ENCODE results near the gene CDT1. TPM values are rescaled to one million over a fixed set of nuclear protein-coding genes. Genes with fewer than 3 reads are reported as not detected.

CDT1 gene
- total RNA-seq, 3 donors from 2014 or later: 1.3 to 3.3 (median 3.2) TPM

DNA sequence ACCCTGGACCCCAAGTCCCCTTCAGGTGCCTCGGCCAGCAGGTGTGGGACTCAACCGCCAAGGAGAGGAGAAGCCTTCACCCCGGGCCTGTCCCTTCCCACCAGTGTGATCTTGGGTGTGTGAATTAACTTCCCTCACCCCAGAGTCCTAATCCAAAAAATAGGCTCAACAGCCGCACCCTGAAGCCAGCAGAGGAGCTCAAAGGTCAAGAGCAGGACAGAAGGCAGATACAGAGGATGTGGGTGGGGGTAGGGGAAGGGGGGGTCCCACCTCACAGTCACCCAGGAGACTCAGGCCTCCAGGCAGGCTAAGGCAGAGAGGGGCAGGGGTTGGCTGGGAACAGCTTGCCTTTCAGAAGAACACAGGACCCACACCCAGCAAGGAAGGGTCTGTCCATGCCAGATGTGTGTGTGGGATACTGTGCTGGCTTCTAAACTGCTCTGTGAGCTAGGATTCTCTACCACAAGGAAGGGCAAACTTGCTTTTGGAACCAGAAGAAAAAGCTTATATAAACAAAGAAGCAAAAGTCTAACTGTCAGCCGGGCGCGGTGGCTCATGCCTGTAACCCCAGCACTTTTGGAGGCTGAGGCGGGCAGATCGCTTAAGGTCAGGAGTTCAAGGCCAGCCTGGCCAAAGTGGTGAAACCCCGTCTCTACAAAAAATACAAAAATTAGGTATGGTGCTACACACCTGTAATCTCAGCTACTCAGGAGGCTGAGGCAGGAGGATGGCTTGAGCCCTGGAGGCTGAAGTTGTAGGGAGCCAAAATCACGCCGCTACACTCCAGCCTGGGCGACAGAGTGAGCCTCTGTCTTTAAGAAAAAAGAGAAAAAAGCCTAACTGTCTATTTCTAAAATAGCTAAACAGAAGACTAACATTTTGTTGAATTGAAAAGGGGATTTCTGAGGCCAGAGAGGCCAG, 23.2 kb upstream of the CDT1 start:
- Histone ChIP-seq H3K4me3 (peak overlapping the region in 1 of 3 donors; percentile 39), H3K9me3 (no peaks in the 10 kb centered on the region), H3K27ac (peak overlapping the region; percentile 94 to 99), H3K27me3 (no peaks in the 10 kb centered on the region), H3K36me3 (no peaks in the 10 kb centered on the region), H3K4me1 (peaks cover 6% of the 10 kb centered on the region in 2 donors)
- intact Hi-C loops (cut with DNase I; ENCODE audit: low total_unique reads): loop anchor here (5.0 kb wide), 1 partner anchor 38 kb away; no protein-coding TSS in a partner anchor
- TF ChIP-seq POLR2A (IDR thresholded peaks at IDR 0.05) (no peak), POLR2AphosphoS5 (IDR thresholded peaks at IDR 0.05) (no peak)
- TF ChIP-seq, protein P1, sequence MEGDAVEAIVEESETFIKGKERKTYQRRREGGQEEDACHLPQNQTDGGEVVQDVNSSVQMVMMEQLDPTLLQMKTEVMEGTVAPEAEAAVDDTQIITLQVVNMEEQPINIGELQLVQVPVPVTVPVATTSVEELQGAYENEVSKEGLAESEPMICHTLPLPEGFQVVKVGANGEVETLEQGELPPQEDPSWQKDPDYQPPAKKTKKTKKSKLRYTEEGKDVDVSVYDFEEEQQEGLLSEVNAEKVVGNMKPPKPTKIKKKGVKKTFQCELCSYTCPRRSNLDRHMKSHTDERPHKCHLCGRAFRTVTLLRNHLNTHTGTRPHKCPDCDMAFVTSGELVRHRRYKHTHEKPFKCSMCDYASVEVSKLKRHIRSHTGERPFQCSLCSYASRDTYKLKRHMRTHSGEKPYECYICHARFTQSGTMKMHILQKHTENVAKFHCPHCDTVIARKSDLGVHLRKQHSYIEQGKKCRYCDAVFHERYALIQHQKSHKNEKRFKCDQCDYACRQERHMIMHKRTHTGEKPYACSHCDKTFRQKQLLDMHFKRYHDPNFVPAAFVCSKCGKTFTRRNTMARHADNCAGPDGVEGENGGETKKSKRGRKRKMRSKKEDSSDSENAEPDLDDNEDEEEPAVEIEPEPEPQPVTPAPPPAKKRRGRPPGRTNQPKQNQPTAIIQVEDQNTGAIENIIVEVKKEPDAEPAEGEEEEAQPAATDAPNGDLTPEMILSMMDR (IDR thresholded peaks at IDR 0.05): no peak
- DNase-seq (ENCODE audit: low spot score in 2 of 2): no peak

DNA sequence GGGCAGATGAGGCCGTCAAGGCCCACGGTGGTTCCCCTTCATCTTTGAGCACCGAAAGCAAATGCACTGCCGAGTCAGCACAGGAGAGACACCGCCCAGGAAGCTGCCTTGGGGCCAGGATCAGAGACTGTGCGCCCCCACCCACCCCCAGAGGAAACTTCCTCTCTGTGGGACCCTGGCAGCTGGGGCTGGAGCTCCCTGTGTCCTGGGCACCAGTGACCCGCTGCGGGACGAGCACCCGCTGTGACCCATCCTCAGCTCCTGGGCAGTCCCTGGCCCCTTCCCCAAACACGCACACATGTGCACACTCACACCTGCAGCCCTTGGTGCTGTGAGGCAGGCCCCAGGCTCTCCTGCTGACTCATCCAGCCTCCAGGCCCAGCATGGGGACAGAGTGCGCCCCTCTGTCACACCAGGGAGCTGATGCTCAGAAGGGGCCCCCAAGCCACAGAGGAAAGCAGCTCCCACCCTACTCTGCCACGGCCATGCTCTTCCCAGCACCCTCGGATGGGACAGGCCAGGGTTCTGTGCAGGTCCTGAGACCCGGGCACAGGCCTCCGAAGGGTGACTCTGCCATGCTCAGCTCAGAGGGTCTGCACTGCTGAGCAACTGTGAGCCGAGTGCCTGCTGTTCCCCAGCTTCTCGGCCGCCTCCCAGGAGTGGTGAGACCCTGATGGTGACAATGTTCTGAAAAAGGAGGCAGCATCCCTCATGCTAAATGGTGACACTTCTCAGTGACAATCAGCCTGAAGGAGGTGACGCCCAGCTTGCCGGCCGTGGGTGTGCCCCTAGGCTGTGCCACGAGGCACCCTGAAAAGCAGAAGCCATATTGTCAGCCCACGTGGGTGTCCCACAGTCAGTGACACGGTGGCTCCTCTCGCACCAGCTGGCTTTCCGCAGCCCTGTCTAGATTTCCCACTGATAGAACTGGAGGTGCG, 22.2 kb upstream of the CDT1 start:
- Histone ChIP-seq H3K4me3 (peak overlapping the region in 1 of 3 donors; percentile 5), H3K36me3 (no peaks in the 10 kb centered on the region), H3K27ac (peak overlapping the region; percentile 94 to 99), H3K4me1 (peaks cover 6% of the 10 kb centered on the region in 2 donors), H3K27me3 (no peaks in the 10 kb centered on the region), H3K9me3 (no peaks in the 10 kb centered on the region)
- intact Hi-C loops (cut with DNase I; ENCODE audit: low total_unique reads): loop anchor here (5.0 kb wide), 1 partner anchor 39 kb away; no protein-coding TSS in a partner anchor
- no peak for DNase-seq (ENCODE audit: low spot score in 2 of 2)
- TF ChIP-seq POLR2A (IDR thresholded peaks at IDR 0.05) (no peak), POLR2AphosphoS5 (IDR thresholded peaks at IDR 0.05) (no peak)
- TF ChIP-seq, protein P1 (IDR thresholded peaks at IDR 0.05): no peak

DNA sequence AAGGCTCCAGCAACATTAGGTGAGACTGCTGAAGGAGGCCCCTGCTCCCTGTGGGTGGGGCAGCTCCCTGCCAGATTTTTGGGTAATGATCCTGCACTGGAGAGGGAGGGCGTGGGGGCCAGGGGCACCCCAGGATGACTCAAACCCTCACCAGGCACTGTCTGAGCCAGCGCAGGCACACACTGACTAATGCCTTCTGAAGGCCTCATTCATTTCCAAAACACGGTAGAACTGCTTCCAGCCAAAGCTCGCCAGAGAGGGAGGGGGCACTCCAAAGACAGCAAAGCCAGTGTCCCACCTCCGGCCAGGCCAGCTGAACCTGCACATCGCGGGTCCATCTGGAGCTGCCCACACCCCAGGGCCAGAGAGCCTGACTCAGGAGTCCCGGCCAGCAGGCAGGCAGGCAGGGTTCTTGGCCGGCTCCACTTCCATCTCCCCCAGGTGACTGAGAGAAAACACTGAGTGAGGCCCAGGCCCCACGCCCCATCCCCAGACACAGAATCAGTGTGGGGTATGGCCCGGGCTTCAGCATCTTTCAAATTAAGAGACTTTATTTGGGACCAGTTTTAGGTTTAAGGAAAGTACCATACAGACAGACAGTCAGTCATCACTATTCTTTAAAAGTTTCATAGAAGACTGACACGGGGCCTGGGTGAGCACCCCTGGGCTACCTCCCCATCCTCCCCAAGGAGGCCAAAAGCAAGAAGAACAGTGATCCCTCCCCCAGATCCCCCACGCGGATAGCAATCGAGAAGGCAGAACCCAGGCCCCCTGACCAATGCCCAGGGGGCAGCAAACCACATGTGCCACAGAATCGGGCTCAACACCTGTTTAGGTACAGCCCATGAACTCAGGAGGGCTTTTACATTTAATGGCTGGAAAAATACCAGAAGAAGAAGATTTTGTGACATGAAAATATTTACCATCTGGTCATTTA, 20.9 kb upstream of the CDT1 start:
- no peak for DNase-seq (ENCODE audit: low spot score in 2 of 2)
- Histone ChIP-seq H3K27ac (peak overlapping the region; percentile 94 to 99), H3K4me3 (peak overlapping the region; percentile 75 to 100 (median 84)), H3K36me3 (no peaks in the 10 kb centered on the region), H3K4me1 (peaks cover 6% of the 10 kb centered on the region in 2 donors), H3K27me3 (no peaks in the 10 kb centered on the region), H3K9me3 (no peaks in the 10 kb centered on the region)
- intact Hi-C loops (cut with DNase I; ENCODE audit: low total_unique reads): loop anchor here (5.0 kb wide), 1 partner anchor 40 kb away; no protein-coding TSS in a partner anchor
- TF ChIP-seq, protein P1 (IDR thresholded peaks at IDR 0.05): no peak
- TF ChIP-seq POLR2A (IDR thresholded peaks at IDR 0.05): no peak
- TF ChIP-seq POLR2AphosphoS5 (IDR thresholded peaks at IDR 0.05): no peak

DNA sequence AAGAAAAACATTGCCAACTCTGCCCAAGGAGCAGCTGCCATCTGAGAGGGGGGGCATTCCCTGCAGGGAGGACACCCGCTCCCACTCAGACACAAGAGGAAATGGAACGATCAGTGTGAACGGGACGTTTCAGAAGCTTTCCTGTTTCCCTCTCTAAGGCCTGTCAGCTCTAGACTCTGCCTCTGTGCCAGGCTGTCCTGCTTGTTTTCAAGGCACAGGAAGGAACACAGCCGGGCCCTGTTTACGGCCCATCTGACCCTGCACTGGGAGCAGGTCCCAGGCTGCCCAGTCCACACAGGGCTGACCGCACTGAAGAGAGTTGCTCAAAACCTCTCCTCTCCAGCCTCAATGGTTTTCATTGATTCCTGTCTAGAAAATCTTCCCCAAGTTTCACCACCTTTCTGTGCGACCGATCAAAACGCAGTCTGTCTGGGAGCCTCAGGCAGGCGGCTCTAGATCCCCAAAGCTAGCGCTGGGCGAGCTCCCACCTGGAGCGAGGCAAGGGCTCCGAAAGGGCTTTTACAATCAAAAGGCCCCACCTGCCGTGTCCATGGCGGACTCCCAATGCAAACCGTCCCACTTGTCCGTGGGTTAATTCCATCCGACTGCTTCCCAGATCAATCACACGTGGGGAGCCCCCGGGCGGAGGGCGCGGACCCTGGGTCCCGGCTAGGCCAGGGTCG, 20.1 kb upstream of the CDT1 start:
- H3K9me3 ChIP-seq: no peaks in the 10 kb centered on the region
- H3K4me1 ChIP-seq: peaks cover 6% of the 10 kb centered on the region in 2 donors
- TF ChIP-seq POLR2AphosphoS5 (IDR thresholded peaks at IDR 0.05): peak in 1 of 3 donors; percentile 14
- TF ChIP-seq, protein P1 (IDR thresholded peaks at IDR 0.05): no peak
- TF ChIP-seq POLR2A (IDR thresholded peaks at IDR 0.05): no peak
- DNase-seq (ENCODE audit: low spot score in 2 of 2): no peak
- H3K27me3 ChIP-seq: no peaks in the 10 kb centered on the region
- intact Hi-C loops (cut with DNase I; ENCODE audit: low total_unique reads): loop anchor here (5.0 kb wide), 1 partner anchor 41 kb away; no protein-coding TSS in a partner anchor
- H3K27ac ChIP-seq: peak overlapping the region; percentile 94 to 99
- H3K4me3 ChIP-seq: peak overlapping the region; percentile 75 to 100 (median 84)
- H3K36me3 ChIP-seq: no peaks in the 10 kb centered on the region
